Colonic mucosa (tissue), 4 donors: ENCODE data around the gene CHD1L. TPM values are rescaled to one million over a fixed set of nuclear protein-coding genes. Genes with fewer than 3 reads are reported as not detected.

ENCODE experiments used
- DNase-seq: peaks from one replicate; pipeline ENCODE4 v3.0.0-alpha.2; 2020
- H3K27ac ChIP-seq: fragments of 200-600 bp; one replicate; pipeline ENCODE4 v1.8.0; 2021
- H3K27me3 ChIP-seq: fragments of 200-600 bp; one replicate; pipeline ENCODE4 v1.8.0; 2021
- H3K36me3 ChIP-seq: fragments of 200-600 bp; one replicate; pipeline ENCODE4 v1.8.0; 2021
- H3K4me1 ChIP-seq: fragments of 200-600 bp; one replicate; pipeline ENCODE4 v1.8.0; 2021; ENCODE audit warnings: mild to moderate bottlenecking
- H3K4me3 ChIP-seq: fragments of 200-600 bp; one replicate; pipeline ENCODE4 v1.8.0; 2021
- H3K9ac ChIP-seq, 2 donors: one replicate each; pipeline ENCODE4 v1.7.0; 2013; ENCODE audit warnings: control low read depth in 2 of 2, low read depth in 2 of 2, low read length in 2 of 2
- H3K9me3 ChIP-seq: fragments of 200-600 bp; one replicate; pipeline ENCODE4 v1.8.0; 2021
- CTCF ChIP-seq: fragments of 200-600 bp; IDR thresholded peaks from one replicate; pipeline ENCODE4 v1.8.0; 2022; ENCODE audit warnings: antibody characterized with exemption, mild to moderate bottlenecking
- intact Hi-C: fragments of 100-400 bp; cut with DNase I; formaldehyde crosslinking; loops from one replicate; pipeline ENCODE4 v1.14.1; 2022
- total RNA-seq, 2 donors: library from RNA; stranded (reverse); fragmentation: NEBNext Ultra II Directional in 1 of 2; extraction: Animal tissue kit (Norgen Biotek cat#: 25700) in 1 of 2; gene quantifications; one replicate each; pipeline ENCODE4 v1.2.1, GENCODE V29; 2021
- donor health status: healthy.
- donor health status: DM: no; HTN: no; CAD: no.
- donor health status: DM: no; HTN: no; CAD: no.

The CHD1L gene
- total RNA-seq, 2 donors from 2014 or later, result 34.7 to 40.7 TPM

- Histone ChIP-seq H3K36me3 (no peaks in the 10 kb centered on the region), H3K27ac (no peak overlapping the region), H3K9ac (no peak overlapping the region), H3K27me3 (no peaks in the 10 kb centered on the region), H3K4me3 (no peak overlapping the region), H3K4me1 (no peaks in the 10 kb centered on the region), H3K9me3 (no peaks in the 10 kb centered on the region)
- DNase-seq, result no peak
- TF ChIP-seq CTCF, result no peak
- intact Hi-C loops, result no loop called here
Measured at GRCh38 chr1:147264158-147264768, 21.8 kb downstream of the CHD1L start.

GRCh38 chr1:147266381-147266780 is 23.9 kb downstream of the CHD1L start:
- intact Hi-C loops, result no loop called here
- Histone ChIP-seq H3K27me3 (no peaks in the 10 kb centered on the region), H3K9ac (no peak overlapping the region), H3K4me1 (no peaks in the 10 kb centered on the region), H3K4me3 (no peak overlapping the region), H3K36me3 (no peaks in the 10 kb centered on the region), H3K27ac (no peak overlapping the region), H3K9me3 (no peaks in the 10 kb centered on the region)
- no peak for TF ChIP-seq CTCF
- DNase-seq, result no peak

- Histone ChIP-seq H3K36me3 (no peaks in the 10 kb centered on the region), H3K4me3 (no peak overlapping the region), H3K9ac (no peak overlapping the region), H3K27me3 (no peaks in the 10 kb centered on the region), H3K9me3 (no peaks in the 10 kb centered on the region), H3K27ac (no peak overlapping the region), H3K4me1 (no peaks in the 10 kb centered on the region)
- intact Hi-C loops, result no loop called here
- no peak for TF ChIP-seq CTCF
- DNase-seq, result no peak
Measured at GRCh38 chr1:147267711-147268110, 25.2 kb downstream of the CHD1L start.

GRCh38 chr1:147270721-147271120 is 28.2 kb downstream of the CHD1L start:
- Histone ChIP-seq H3K36me3 (no peaks in the 10 kb centered on the region), H3K27me3 (no peaks in the 10 kb centered on the region), H3K27ac (no peak overlapping the region), H3K9ac (no peak overlapping the region), H3K9me3 (no peaks in the 10 kb centered on the region), H3K4me3 (no peak overlapping the region), H3K4me1 (no peaks in the 10 kb centered on the region)
- TF ChIP-seq CTCF, result no peak
- intact Hi-C loops, result loop anchor here (5.0 to 10.0 kb wide), 4 partner anchors 122 to 622 kb away; no protein-coding TSS in a partner anchor
- DNase-seq, result no peak

GRCh38 chr1:147272042-147272441 is 29.6 kb downstream of the CHD1L start:
- TF ChIP-seq CTCF, result no peak
- Histone ChIP-seq H3K27me3 (no peaks in the 10 kb centered on the region), H3K4me1 (no peaks in the 10 kb centered on the region), H3K27ac (no peak overlapping the region), H3K9me3 (no peaks in the 10 kb centered on the region), H3K9ac (no peak overlapping the region), H3K4me3 (no peak overlapping the region), H3K36me3 (no peaks in the 10 kb centered on the region)
- intact Hi-C loops, result loop anchor here (5.0 to 10.0 kb wide), 4 partner anchors 120 to 620 kb away; no protein-coding TSS in a partner anchor
- DNase-seq, result no peak
